ACHN (cell line): Measurements from ENCODE around the gene NOX5.
"Not testable (repeated sequence)": the region's sequence is repeated elsewhere in the genome, so short reads cannot be mapped to it uniquely, and the experiment has no call there.

Source experiments
- DNase-seq: peaks from one replicate; pipeline ENCODE4 v3.0.0-alpha.2; 2015
- in situ Hi-C: cut with HindIII; loops from 2 replicates; pipeline ENCODE4 v1.10.0; 2017; ENCODE audit warnings: low sequenced_read_pairs, low pct_ligation_motif_present, low pct_unique_long_range_greater_than_20kb

The NOX5 gene, protein sequence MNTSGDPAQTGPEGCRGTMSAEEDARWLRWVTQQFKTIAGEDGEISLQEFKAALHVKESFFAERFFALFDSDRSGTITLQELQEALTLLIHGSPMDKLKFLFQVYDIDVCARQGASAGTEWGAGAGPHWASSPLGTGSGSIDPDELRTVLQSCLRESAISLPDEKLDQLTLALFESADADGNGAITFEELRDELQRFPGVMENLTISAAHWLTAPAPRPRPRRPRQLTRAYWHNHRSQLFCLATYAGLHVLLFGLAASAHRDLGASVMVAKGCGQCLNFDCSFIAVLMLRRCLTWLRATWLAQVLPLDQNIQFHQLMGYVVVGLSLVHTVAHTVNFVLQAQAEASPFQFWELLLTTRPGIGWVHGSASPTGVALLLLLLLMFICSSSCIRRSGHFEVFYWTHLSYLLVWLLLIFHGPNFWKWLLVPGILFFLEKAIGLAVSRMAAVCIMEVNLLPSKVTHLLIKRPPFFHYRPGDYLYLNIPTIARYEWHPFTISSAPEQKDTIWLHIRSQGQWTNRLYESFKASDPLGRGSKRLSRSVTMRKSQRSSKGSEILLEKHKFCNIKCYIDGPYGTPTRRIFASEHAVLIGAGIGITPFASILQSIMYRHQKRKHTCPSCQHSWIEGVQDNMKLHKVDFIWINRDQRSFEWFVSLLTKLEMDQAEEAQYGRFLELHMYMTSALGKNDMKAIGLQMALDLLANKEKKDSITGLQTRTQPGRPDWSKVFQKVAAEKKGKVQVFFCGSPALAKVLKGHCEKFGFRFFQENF

DNA sequence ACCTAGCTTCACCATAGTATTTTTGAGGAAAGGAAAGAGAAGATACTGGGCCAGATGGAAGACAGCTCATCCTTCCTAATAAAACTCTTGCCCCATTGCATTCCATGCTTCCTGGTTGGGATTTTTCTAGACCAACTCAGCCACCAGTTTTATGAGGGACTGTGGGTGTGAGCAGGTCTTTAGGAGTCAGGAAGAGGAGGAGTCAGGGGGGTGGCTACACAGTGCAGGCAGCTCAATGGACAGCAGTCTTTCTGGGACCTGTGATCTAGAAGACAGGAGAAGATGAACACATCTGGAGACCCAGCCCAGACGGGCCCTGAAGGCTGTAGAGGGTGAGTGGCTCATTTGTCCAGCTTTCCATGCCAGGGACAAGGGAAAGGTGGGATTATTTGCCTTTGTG, at the start of gene NOX5:
Gene NOX5 (plus strand): TSS at position 242 of the 400 bp plus-strand sequence. CDS start 41 bp downstream, at position 283.
- in situ Hi-C loops: no loop called here
- no peak for DNase-seq

DNA sequence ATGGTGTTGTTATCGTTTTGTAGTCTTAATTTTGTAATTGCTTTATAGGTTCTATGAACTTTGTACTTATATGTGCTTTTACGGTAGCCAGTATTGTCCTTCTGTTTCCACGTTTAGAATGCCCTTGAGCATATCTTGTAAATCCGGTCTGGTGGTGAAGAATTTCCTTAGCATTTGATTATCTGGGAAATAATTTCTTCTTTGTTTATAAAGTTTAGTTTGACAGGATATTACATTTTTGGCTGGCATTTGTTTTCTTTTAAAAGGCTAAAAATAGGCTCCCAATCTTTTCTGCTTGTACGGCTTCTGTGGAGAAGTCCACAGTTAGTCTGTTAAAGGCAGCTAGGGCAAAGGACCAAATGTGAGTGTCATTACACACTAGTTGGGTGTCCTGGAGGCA, 47.5 kb upstream of the NOX5 start:
- DNase-seq: no peak
- in situ Hi-C loops: no loop called here

DNA sequence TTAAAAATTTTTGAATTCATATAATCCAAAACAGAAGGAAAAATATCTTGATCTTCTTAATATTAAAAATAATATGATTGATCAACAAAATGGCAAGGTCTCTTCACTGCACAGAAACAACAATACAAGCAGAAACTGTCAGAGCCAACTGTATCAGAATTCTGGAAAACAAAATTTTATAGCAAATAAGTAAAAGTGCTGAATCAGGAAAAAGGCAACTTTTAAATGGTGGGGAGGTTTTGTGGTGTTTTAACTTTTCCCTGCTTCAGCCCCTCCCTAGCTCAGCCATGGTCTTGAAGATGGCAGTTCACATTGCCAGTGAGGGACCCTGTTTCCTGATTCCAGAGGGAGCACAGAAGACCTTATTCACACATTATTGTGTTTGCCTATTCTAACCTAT, 46.5 kb upstream of the NOX5 start:
- in situ Hi-C loops: no loop called here

DNA sequence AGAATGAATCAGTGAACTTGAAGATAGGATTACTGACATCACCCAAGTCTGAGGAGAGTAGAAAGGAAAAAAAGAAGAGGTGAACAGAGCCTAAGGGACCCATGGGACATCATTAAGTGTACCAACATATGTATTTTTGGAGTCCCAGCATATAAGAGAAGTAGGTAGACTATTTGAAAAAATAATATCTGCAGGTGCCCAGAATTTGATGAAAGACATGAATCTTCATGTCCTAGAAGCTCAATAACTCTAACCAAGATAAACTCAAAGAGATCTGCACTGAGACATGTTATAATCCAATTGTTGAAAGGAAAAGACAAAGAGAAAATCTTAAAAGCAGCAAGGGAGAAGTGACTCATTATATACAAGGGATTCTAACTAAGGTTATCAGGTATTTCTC, 45.2 kb upstream of the NOX5 start:
- in situ Hi-C loops: no loop called here
- DNase-seq: no peak

More for the DNA sequence above, 46.5 kb upstream of the NOX5 start:
- DNase-seq: no peak

DNA sequence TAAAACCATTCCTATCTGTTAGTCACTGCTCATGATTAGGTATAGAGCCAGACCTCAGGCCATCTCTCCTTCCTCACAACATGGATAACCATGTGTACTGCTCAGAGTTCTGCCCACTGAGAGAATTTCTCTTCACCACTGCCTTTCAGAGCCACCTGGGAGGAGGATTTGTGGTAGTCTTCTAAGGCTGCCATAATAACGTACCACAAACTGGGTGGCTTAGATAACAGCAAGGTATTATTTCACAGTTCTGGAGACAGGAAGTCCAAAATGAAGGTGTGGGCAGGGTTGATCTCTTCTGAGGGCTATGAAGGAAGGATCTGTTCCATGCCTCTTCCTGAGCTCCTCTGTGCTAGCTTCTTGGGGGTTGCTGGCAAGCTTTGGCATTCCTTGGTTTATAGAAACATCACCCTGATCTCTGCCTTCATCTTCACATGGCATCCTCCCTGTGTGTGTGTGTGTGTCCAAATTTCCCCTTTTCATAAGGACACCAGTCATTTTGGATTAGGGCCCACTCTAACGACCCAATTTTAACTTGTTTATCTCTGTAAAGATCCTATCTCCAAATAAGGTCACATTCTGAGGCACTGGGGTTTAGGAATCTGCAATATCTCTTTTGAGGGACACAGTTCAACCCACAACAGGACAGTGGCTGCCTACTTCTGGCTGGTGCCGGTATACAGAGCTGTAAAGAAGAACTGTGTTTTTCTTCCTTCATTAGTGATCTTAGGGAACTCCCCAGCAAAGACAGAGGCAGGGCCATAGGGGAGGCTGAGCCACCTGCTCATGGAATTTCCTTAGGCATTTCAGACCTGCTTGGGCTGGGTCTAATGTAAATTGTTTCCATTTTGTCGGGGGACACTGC, 42.1 kb upstream of the NOX5 start:
- DNase-seq: no peak
- in situ Hi-C loops: no loop called here

DNA sequence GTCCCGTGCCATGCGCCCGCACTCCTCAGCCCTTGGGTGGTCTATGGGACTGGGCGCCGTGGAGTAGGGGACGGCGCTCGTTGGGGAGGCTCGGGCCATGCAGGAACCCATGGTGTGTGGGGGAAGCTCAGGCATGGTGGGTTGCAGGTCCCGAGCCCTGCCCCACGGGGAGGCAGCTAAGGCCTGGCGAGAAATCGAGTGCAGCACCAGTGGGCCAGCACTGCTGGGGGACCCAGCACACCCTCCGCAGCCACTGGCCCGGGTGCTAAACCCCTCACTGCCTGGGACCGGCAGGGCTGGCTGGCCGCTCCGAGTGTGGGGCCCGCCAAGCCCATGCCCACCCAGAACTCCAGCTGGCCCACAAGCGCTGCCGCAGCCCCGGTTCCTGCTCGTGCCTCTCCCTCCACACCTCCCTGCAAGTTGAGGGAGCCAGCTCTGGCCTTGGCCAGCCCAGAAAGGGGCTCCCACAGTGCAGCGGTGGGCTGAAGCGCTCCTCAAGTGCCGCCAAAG, 38.8 kb upstream of the NOX5 start:
- DNase-seq, in situ Hi-C loops: not testable (repeated sequence)

DNA sequence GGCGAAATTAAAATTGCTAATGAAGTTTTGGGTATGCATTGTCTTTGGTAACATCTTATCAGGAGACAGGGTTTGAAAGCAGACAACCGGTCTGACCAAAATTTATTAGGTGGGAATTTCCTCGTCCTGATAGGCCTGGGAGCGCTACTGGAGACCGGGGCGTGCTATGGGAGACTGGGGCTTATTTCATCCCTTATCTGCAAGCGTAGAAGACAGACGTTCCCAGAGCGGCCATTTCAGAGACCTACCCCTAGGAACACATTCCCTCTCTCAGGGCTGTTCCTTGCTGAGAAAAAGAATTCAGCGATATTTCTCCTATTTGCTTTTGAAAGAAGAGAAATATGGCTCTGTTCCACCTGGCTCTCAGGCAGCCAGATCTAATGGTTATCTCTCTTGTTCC, 37.1 kb upstream of the NOX5 start:
- DNase-seq, in situ Hi-C loops: not testable (repeated sequence)

DNA sequence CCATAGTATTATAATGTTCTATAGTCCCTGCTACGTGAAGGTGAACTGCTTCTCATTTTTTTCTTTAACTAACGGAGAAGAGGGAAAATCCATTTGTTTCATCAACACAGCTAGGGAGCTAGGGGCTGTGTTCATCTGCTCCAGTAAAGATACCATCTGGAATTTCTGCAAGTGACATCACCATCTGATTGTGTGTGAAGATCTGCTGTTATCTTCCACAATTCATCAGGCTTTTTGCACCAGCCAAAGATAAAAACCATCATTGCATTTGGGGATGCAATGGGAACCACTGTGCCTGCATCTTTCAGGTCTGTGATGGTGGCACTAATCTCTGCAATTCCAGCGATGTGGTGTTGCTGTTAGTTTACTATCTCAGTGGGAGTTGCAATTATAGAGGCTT, 35.5 kb upstream of the NOX5 start:
- in situ Hi-C loops: no loop called here
- no peak for DNase-seq

DNA sequence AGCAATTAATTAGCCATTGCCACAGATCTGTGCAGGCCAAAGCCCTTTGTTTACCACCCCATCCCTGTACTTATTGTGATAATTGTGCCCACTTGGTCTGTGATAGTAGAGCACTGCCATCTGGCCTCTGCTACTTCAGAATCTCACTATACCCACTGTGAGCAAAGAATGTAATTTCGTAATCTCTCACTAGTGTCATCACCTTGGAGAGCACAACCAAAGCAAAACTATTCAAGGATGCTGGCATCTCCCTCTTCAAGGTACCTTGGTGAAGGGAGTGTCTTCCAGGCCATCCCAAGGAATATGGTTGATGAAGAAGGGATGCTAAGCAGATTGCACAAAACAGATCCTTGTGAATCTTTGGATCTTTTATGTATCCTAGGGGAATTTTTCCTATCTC, 34.7 kb upstream of the NOX5 start:
- in situ Hi-C loops: no loop called here
- DNase-seq: no peak

DNA sequence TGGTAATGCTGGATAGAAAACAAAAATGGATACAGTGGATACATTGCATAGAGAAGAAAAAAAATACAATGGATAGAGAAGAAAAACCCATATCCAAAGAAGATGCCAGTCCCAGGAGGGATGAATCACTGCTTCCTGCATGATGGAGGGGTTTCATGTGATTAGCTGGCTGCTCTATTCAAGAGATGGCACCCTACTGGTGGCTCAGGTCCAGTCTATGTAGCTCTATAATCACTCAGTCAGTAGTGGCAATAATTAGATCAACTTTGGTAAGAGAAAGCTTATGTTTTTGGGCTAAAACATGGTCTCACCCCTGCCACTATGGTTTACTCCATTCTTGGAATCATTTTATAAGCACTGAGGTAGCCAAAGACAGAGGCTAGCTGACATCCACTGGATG, 33.7 kb upstream of the NOX5 start:
- in situ Hi-C loops: no loop called here
- DNase-seq: no peak

DNA sequence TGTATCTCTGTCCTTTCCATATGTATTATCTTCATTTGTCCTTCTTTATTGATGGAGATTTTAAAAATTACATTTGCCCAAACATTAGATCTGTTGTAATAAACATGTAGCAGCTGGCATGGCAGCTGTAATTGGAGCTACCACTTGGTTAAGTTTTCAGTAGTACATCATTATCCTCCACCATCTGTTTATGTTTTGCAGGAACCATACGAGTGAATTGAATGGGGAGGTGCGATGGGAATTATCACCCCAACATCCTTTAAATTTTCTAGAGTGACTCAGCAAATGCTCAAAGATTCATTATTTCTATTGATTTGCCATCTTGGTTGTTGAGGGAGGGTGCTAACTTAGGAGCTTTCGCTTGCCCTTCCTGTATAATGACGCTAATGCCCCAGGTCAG, 32.6 kb upstream of the NOX5 start:
- no peak for DNase-seq
- in situ Hi-C loops: no loop called here

DNA sequence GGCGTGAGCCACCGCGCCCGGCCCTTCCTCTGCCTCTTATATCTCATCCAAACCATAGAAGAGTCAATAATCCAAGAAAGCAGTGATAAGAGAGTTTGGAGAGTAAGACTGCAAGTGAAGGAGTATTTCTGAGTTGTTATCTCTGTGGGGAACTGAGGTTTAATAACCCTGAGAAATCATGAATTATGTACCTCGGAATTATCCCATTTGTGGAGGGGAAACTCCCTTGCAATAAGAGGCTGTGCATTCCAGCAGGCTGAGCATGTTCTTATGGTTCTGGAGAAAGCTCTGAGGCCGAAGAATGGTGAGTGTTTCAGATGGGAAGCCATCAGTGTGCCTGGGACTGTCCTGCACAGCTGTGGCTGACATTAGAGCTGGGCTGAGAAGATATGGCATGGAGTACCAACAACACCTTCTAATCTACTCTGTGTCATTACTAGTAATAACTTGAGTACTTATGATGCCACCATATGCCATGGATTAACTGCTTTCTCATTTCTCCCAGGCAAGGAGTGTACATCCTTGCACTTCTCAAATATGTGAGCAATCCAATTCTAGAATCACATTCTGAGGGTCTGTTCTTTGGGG, 31.4 kb upstream of the NOX5 start:
- no peak for DNase-seq
- in situ Hi-C loops: no loop called here

DNA sequence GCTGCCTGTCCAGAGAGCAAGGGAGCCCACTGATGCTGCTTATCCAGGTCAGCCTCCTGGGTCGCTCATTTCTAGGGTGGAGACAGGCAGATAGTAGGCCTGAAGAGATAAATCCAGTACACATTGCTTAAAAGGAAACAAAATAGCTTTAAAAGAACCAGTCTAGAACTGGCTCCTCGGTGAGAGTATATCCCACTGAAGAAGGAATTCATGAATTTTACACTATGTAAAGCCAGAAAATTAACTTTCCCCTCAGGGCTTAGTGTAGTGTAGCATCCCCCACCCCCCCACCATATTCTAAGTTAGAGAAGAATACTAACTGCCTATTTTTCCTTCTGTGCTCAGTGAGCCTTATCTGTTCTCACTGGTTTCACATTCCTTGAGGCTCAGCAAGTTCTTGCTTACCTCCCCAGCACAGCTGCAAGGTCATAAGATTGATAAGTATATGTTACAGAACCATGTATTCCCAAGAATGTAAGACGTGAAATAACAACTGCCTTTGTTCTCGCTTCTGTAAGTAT, 30.5 kb upstream of the NOX5 start:
- in situ Hi-C loops: no loop called here
- DNase-seq: no peak

DNA sequence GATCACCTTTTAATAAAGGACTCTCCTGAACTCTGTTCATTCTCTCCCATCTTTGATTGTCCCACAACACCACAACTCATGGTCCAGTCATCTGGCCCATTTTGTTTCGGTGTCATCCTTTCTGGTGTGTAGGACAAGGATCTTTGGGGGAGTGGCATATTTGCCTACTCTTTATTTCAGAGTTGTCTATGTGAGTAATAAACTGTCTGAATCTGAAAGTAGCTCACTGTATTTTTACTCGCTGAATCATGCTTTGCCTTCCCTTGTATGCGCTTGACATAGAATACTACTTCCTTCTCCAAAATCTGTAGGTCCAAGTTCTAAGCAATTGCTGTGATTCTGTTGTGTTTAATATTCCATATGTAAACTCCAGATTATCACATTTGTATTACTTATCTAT, 29.9 kb upstream of the NOX5 start:
- in situ Hi-C loops: no loop called here
- no peak for DNase-seq

DNA sequence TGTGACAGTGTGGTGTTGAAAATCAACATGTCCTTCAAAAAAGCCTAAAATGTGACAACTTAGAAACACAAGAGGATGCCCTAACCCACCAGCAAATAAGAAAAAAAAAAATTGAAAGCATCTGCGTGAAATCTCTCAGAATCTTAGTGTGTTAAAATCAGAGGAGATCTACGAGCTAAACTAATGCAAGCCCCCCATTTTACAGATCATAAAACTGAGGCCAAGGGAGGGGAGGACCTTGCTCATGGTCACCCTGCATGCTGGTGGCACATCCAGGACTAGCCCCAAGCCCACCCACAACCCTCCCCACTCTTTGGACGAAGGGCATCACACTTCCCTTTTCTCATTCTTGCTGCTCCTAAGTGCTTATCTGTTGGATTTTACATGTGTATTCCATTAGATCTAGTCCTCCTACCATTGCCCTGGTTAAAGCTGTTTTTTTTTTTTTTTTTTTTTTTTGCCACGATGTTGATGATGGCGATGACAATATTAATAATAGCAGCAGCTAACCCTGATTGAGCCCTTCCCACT, 29.1 kb upstream of the NOX5 start:
- no peak for DNase-seq

DNA sequence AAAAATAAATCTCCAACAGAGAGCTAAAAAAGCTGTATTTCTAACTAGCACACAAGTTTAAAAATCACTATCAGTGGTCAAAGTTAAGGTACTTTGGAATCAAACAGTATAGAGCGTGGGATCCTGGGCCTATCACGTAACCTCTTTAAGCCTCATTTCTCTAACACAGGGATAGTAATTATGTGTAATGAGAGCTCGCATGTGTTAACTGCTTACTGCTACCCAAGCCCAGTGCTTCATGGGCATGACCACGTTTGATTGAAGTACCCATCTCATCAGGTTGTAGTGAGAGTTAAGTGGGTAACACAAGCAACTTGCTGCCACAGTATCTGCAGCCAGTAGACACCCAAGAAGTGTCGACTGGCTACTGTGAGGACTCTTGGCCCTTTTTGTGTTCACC, 28.2 kb upstream of the NOX5 start:
- in situ Hi-C loops: no loop called here
- no peak for DNase-seq

More for the DNA sequence above, 29.1 kb upstream of the NOX5 start:
- in situ Hi-C loops: no loop called here

DNA sequence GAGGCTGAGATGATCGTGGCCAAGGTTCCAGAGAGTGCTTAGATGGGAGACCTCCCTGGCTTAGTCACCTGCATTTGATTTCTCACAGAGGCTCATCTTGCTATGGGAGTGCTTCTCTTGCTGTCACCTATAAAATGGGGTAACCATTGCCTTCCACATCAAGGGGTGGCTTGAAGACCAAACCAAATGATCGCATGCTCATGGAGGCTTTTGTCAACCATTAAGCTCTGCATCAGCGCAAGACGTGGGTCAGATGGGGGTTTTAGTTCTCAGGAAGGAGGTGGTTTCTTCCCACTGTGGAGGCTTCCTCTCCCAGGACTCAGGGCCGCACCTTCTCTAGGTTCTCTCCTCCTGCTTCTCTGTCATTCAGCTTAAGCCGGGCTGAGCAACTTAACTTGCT, 27.4 kb upstream of the NOX5 start:
- DNase-seq: no peak
- in situ Hi-C loops: no loop called here

DNA sequence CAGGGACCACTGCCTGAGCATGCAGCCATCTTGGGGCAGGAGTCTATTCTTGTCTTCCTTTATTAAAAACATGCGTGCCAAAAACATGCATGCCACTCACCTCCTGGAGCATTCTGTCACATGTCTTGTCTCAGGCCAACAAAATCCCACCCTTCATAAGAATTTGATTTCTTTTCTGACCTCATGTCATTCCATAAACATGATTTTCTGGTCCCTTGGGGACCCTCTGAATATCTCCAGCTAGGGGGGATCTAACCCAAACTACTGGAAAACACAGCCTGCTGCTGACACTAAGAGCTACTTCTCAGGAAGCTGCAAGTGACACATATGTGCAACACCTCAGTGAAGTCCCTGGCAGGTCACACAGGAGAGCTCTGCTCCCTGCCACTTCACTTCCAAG, 26.8 kb upstream of the NOX5 start:
- in situ Hi-C loops: no loop called here
- no peak for DNase-seq
